Measurements from ENCODE around the gene HOXD9.
A peak's percentile ranks its signal among the peaks of the same experiment; 100 is the strongest.

HOXD9 gene

DNA sequence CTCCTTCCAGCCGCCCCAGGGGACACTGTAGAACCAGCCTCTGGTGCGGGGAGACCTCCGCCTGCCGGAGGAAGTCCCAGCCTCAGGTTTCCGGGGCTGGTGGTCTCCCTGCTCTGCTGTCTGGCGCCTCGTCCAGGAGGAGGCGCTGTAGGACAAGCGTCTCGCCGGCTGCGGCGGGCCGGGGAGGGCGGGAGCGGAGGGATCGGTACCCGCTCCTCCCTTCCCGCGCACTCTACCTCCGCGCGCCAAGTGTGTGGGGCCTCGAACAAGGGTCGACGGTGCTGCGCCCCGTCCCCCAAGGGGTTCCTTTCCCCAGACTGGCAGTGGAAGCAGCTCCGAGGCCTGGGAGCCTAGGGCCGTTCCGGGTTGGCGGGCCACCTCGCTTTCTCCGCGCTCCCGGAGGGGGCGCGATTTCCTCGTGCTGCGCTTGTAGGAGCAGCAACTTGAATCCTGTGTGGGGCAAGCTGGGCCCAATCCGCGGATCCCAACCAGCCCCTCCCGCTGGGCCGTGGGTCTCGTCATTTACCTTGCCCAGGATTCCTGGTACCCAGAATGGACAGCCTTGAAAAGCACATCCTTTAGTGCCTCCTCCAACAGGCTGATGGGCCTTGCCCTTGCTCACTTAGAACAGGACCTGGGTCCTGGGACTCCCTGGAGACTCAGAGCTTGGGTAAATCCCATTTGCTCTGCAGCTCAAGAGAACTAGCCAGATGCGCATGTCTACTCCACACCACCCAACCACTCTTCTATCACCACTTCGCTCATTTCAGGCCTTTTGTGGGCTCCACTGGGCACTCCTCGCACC is 18.2 kb downstream of the HOXD9 start:
- peak; percentile 89 for DNase-seq

DNA sequence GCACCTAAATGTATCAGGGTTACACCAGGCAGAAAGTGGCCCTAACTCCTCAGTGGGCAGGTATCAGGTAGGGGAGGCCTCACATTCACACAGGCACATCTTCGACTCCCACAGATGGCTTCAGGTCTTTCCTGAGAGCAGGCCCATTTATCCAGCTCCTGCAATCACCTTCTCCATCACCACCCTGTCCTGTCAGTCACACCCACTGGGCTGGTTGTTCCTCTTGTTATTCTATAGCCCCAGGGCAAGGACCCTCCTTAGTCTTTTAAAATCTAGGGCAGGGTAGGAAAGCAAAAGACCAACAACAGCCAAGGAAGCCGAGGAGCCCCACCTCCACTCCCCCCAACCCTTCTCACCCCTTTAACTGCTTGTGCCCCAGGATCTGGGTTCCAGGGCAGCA is 19.8 kb downstream of the HOXD9 start:
- DNase-seq: no peak

DNA sequence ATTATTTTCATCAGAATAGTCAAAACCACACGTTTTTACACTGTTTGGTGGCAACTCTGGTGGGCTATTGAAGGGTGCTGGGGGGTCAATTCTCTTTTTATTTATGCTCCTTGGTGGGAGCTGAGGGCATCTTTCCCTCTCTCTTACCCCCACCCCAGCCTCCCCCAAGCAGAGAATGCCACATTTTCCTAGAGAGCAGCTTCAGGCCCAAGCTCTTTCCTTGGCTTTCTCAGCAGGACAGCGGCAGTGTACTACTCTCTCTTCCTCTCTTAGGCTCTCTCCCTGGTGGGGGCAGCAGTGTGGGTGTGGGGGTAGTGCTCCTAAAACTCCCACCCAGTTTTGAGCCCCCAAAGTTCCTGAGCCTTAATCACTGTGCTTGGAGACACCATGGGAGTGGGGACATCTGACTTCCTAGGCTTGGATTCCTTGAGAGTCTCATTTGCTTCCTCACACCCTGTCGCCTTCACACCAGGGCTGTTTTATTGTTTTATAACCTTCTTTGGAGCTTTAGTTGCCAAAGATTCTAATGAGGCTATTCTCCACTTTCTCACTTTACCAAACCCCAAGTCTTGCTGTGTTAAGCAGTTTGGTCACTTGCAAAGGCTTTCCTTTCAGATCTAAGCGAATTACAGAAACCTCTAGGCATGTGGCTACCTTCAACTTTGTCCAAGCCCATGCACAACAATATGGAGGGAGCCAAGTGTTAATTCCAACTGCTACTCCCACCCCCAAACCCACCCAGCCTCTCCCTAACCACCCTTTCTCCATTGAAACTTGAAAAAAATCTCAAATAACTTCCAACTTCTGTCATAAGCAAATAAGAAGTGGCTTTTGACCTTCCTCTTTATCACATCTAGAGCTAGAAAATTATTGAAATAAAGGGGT is 22.8 kb downstream of the HOXD9 start:
- DNase-seq: no peak

DNA sequence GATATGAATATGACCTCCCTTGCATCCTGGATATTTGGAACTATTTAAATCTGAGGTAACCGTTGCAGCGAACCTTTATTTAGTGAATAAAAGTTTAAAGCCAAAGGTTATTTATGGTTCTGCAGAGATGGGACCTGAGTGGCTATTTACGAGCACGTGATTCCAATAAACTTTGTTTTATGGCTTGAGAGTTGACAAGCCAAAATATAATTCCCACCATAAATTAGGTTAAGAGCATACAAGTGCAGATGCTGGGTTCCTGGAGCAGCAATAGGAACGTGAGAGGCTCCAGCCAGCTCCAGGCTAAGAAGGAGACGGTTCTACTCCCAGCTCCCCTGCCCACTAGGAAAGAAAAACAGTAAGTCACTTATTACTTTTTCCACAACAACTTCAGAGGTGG is 23.6 kb downstream of the HOXD9 start:
- DNase-seq: no peak

DNA sequence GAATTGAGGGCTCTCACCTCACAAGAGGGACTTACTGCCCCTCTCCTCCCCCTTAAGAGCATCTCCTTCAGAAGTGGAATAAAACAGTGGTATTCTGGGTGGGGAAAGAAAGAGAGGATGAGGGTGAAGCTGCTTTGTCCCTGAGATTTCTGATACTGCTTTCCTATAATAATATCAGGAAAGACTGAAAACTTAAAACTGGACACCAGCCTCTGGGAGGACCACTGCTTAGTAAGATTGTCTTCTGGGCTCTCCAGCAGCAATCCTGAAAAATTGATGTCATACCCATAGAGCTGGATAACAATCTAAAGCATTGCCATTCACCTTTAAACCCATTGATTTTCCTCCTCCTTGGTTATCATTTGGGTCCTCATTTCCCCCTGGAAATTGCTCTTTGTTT is 24.1 kb downstream of the HOXD9 start:
- DNase-seq: no peak

DNA sequence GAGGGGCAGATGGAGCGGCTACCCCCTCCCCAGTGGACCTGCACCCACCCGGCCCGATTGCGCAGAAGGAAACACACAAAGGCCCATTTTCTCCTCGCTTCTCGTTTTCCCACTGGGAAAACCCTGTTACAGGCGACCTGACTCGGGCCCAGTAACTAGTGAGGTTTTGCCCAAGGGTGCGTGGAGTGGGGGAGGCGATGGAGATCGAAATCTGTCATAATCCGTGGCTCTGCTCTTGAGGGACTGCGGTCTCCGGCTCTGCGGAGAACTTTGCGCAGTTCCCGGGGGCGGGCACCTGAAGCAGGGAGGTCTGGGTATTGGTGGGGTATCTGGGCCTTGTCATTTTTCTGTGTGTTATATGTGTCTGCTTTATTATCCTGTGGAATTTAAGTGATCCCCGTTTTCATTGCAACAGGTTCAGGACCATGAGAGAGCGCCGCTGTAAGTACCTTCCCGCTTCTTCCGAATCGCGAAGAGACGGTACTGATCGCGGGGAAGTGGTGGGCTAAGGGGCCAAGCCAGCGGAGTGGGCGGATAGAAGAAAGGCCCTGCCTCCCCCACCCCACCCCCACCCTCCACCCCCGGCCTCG is 24.8 kb downstream of the HOXD9 start:
- no peak for DNase-seq

DNA sequence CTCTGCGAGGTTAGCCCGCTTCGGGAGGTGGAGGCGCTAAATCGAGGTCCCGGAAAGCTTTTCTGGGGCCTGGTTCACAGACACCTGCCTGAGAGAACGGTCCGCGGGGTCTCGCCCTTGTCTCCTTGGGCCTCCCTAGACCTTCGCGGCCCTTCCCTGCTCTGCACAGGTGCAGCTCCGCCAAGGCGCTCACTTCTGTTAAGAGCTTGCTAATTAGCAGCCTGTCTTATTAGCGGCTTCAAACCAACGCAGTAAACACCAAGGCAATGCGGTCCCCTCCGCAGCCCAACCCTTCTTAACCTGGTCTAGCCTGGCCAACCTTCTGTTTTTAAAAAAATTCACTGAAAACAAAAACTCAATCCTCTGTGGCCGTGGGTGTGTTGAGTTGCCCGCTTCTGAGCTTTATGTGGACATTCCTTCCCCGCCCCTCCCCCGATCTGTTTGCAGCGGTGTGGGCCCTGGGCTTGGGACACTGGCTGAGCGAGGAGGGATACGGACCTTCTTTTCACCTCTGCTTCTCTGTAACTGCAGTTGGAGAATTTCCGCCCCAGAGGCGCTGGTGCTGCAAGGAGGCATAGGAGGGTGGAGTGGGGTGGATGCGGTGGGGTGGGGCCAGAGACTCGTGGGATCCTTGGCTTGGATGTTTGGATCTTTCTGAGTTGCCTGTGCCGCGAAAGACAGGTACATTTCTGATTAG is 25.4 kb downstream of the HOXD9 start:
- peak; percentile 47 for DNase-seq

DNA sequence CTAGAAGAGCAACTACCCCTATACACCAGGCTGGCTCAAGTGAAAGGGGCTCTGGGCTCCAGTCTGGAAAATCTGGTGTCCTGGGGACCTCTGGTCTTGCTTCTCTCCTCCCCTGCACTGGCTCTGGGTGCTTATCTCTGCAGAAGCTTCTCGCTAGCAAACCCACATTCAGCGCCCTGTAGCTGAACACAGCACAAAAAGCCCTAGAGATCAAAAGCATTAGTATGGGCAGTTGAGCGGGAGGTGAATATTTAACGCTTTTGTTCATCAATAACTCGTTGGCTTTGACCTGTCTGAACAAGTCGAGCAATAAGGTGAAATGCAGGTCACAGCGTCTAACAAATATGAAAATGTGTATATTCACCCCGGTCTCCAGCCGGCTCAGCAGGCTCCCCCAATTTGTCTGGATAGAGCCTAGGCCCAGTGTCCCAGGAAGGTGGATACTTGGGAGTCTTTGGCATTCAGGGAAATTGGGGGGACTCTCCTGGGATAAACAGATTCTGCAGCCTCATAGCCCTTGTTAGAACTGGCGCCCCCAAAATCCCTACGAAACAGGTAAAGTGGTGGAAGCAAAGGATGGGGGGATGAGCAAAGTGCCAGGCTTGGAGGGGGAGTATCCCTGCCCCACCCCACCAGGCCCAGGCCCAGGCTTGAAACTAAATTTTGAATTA is 26.4 kb downstream of the HOXD9 start:
- DNase-seq: peak; percentile 38

DNA sequence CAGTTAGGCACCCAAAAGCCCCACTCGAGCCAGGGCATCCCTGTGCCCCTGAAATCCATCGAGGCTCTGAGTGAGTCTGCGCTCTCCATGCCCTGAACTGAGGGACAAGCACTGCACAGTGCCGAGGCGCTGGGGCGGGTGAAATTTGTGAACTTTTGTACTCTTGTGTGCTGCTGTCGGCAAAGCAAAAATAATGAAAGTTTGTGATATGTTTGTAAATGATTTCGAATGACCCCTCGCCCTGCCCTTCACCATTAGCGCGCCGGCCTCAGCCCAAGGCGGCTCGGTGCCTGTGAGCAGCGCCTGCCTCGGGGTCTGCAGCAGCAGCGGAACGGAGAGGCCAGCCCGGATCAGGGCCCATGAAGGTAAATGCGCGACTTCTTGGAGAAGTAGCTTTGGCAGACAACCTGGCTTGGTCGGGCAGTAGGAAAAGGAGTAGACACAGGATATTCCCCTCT is 27.0 kb downstream of the HOXD9 start:
- peak; percentile 45 for DNase-seq

DNA sequence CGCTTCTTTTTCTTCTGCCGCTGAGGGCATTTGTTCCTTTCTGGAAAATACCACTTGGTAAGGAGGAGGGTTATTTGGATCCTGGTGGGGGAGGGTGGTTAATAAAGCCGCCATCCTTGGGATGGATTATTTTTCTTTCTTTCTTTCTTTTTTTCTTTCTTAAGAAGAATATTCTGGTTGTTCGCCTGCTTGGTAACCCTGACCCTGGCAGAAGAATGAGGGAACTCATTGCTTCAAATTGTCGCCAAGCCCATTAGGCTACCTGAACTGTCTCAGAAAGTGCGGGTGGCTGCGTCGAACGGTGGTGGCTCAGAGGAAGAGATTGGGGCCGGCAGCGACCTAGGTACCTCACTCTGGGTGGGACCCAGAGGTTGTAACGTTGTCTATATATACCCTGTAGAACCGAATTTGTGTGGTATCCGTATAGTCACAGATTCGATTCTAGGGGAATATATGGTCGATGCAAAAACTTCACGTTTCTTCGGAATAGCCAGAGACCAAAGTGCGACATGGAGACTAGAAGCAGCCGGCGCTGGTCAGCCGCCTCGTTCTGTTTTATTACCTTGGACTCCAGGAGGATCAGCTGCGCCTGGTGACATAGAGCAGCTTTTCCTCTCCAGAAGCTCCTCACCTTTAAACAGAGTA is 27.5 kb downstream of the HOXD9 start:
- peak; percentile 46 for DNase-seq

DNA sequence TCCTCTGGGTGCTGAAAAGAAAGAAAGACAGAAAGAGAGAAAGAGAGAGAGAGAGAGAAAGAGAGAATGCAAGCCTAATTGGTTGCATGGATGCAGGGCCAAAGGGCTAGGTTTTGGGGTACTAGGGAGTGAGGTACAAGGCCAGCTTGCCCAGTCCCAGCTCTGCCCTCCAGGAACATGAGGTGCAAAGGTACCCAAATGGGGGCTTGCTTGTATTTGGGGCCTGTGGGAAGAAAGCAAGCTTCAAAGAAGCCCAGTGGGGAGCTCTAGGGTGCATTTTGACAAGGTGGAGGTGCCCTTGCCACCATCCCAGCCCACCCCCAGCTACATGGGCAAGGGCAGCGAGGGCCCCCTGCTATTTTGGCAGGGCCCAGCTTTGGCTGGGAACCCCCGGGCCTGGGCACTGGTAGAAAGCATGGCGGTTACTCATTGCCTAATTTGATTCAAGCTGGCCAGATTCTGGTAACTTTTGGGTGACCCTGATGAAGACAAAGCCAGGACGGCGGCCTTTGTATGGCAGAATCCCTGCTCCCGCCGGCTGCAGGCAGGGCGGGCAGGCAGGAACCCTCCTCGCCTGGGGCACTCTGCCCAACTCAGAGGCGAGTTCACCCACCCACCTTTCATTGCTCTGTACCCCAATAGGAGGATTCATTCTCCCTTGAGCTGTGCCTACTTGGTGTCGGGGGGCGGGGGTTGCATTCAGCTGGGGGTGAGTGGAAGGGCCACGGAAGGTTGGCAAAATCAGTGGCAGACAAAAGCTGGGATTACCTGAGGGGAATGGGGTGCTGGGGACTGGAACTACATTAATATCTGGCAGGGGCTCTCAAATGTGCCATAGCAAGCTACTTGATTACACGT is 28.3 kb downstream of the HOXD9 start:
- peak; percentile 33 for DNase-seq

DNA sequence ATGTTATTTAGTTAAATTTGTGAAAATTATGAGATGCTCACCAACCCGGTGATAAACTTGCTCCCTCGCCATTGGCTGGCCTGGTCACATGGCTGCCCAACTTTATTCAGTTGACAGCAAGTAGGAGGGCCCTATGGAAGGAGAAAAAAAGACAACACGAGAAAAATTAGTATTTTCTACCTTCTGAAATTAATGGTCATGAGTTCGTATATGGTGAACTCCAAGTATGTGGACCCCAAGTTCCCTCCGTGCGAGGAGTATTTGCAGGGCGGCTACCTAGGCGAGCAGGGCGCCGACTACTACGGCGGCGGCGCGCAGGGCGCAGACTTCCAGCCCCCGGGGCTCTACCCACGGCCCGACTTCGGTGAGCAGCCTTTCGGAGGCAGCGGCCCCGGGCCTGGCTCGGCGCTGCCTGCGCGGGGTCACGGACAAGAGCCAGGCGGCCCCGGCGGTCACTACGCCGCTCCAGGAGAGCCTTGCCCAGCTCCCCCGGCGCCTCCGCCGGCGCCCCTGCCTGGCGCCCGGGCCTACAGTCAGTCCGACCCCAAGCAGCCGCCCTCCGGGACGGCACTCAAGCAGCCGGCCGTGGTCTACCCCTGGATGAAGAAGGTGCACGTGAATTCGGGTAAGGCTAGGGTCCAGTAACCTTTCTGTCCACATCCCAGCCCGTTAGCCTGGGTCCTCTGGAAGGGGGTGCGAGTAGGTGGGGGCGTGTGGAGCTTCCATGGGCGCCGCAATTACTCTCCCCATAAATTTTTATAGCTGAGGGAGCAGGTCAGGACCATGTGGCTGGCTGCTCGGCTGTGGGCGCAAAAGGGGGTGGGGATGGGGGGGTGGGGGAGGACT is 29.1 kb downstream of the HOXD9 start, which contains the start of gene HOXD4:
Gene HOXD4 (plus strand): TSS at position 109 of the 846 bp plus-strand sequence. CDS start 84 bp downstream, at position 193.
- DNase-seq: peak; percentile 51

DNA sequence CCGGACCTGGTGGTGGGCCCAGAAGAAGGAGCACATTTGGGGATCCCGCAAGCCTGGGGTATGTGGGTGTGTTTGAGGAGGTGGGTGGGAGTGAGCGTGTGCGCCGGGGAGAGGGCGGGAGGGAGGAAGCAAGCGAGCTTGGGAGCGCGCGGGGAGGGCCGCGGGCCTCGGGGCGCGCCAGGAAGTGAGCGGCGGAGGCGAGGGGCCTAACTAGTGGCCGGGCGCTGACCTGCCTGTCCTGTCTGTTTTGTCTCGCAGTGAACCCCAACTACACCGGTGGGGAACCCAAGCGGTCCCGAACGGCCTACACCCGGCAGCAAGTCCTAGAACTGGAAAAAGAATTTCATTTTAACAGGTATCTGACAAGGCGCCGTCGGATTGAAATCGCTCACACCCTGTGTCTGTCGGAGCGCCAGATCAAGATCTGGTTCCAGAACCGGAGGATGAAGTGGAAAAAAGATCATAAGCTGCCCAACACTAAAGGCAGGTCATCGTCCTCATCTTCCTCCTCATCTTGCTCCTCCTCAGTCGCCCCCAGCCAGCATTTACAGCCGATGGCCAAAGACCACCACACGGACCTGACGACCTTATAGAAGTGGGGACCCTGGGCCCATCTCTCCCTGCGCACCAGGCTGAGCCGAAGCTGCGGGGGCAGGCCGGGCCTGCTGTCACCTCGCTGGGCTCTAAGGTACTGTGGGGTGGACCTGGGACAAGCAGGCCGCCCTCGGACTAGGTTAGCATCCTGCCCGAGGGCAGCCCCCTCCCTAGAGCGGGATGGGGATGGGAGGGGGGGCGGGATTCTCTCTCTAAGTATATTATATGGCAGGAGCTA is 30.0 kb downstream of the HOXD9 start:
- peak; percentile 49 for DNase-seq

DNA sequence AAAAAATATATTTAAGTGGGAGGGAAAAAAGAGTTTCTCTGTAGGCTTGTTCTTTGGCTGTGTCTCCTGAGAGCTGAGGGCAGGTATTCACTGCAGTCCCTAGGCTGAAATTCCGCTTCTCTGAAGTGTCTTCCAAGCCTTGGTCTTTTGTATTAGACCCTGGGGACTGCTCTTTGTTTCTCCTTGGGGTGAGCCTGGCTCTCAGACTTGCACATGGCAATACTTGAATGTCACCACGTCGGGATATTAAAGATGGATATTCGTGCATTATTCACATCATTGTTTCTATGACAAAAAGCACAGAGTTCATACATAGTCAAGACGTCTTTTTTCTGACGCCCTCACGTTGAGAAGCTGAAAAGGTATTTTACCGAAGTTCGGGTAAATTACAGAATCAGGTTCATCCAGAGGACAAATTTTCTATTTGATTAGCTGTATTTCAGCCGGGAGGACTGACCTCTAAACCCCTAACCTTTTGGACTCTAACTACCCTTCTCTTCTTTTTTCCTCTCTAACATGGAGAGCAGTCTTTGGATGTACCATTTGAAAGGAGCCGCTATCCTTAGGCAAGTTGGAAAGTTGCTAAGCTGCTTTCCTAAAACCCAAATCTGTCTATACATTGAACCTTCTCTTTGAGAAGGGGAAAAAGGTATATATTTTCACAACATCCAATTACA is 32.2 kb downstream of the HOXD9 start:
- no peak for DNase-seq

DNA sequence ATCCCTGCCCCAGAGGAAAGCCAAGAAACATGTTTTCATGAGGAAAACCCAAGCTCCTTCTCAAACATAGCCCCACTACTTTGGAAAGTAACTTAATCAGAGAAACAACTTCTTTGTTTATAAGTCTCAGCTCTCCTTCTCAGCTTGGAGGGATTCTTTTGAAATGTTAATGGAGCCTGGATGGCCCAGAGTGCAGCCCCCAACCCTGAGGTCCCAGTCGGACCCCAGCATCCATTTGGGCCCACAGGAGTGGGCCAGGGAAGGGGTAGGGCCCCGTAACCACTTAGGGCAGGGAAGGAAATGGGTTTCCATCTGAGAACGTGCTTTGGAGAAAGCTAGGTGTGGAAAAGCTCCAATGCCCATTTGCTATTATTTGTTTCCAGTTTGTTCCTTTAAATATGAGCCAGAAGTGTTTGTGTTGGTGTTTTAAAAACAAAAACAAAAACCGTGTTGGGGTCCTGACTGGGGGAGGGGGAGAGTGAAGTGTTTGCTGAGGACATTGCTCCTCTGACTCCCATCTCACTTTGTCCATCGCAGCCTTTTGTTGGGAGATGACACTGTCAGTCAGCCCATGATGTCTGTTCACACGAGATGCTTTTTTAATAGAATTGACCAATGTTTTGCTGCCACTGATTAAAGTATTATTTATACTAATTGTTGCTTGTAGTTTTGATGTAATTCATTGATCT is 33.0 kb downstream of the HOXD9 start:
- no peak for DNase-seq

DNA sequence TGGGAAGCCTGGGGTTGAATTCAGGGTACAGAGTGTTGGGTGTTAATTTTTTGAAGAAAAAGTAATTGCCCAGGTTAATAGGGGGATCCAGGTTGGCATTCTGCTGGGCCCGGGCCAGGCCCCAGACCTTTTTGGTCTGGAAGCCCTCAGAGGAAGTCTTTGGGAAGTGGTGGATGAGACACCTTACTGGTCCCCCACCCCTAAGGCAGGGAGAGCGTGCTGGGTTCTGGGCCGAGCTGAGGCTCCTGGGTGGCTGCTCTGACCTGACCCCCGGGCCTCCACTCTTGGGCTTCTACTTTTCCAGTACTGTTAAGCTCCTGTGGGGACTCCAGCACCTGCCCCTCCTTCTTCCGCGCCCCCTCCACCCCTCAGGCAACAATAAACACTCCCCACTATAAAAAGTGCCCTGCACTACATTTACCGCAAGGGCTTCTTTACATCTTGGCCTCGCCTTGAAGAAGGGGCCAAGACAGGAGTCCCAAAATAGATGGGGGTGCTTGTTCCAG is 33.8 kb downstream of the HOXD9 start:
- no peak for DNase-seq

DNA sequence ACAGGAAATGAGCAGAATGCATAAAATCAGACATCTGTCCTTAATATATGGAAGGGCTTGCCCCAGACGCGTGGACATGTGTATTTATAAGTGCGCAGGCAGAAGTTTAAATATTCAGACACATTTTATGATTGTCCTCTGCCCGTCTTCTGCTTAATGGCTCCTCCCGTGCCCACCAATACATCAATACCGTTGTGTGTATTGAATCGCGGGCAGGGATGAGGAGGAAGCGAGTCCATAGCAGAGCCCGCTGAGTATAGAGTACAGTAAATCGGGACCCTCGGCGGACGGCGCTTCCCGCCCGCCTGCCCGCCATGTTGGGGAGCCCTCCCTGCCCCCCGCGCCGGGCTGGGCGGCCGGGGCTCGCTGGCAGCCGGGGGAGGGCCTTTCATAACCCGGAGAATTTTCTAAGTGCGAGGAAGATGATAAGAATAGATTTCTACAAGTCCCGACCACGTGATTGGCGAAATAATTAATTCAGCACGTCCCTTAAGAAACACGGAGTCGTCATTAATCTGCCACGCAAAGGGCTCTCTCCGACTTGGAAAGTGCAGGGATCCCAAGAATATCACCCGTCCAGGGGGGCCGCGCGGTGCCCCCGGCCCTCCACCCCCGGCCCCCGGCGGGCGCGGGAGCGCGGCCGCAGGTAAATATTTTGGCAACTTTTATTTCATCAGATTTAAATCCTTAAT is 34.4 kb downstream of the HOXD9 start, which contains the start of gene HOXD3:
Gene HOXD3 (plus strand): TSS at position 501 of the 692 bp plus-strand sequence. CDS start 11,808 bp downstream, outside the sequence.
- DNase-seq: no peak
